Measurements from ENCODE around the gene GRAMD2A.

GRAMD2A gene

DNA sequence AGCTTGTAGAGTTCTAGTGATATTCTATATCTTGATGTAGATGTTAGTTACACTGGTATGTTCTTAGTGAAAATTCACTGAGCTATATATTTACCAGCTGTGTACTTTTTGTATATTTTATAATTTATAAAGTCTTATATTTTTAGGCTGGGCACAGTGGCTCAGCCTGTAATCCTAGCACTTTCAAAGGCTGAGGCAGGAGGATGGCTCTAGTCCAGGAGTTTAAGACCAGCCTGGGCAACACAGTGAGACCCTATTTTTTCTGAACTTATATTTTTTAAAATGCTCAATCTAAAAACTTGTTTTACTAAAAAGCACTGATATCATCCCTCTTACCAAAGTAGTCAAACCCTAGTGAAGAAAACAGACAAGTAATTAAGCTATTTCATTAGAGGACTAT lies 84.8 kb downstream of the GRAMD2A start:
- no peak overlapping the region for H3K4me3 ChIP-seq (ENCODE audit: low read depth, low read length)
- TF ChIP-seq, protein P1, sequence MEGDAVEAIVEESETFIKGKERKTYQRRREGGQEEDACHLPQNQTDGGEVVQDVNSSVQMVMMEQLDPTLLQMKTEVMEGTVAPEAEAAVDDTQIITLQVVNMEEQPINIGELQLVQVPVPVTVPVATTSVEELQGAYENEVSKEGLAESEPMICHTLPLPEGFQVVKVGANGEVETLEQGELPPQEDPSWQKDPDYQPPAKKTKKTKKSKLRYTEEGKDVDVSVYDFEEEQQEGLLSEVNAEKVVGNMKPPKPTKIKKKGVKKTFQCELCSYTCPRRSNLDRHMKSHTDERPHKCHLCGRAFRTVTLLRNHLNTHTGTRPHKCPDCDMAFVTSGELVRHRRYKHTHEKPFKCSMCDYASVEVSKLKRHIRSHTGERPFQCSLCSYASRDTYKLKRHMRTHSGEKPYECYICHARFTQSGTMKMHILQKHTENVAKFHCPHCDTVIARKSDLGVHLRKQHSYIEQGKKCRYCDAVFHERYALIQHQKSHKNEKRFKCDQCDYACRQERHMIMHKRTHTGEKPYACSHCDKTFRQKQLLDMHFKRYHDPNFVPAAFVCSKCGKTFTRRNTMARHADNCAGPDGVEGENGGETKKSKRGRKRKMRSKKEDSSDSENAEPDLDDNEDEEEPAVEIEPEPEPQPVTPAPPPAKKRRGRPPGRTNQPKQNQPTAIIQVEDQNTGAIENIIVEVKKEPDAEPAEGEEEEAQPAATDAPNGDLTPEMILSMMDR (IDR thresholded peaks at IDR 0.05; ENCODE audit: low read depth, low read length): no peak
- H3K9me3 ChIP-seq (ENCODE audit: severe bottlenecking): no peaks in the 10 kb centered on the region
- H3K27me3 ChIP-seq (ENCODE audit: insufficient read depth, low read depth, severe bottlenecking): no peaks in the 10 kb centered on the region
- DNase-seq: no peak
- H3K36me3 ChIP-seq: peaks cover 2% of the 10 kb centered on the region; the same call in 1 of the 2 replicates
- no peak overlapping the region for H3K27ac ChIP-seq

DNA sequence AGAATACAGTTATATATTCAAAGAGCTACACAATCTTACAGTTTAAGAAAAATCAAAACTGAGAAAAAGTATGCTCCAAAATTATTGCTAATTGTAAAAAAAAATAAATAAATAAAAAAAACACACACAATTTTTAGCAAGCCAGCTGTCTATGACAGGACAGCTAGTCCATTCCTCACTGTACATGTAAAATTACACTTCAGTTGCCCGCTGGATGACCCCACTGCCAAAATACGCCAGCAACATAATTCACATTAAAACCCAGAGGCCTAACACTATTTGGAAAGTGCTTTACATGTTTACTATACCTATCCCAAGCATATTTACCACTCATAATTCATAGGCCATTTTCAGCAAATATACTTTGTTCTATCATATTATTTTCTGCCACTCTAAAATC lies 85.5 kb downstream of the GRAMD2A start:
- DNase-seq: no peak
- Histone ChIP-seq H3K9me3 (ENCODE audit: severe bottlenecking) (no peaks in the 10 kb centered on the region), H3K36me3 (no peaks in the 10 kb centered on the region; the same call in 1 of the 2 replicates), H3K27ac (no peak overlapping the region), H3K27me3 (ENCODE audit: insufficient read depth, low read depth, severe bottlenecking) (no peaks in the 10 kb centered on the region), H3K4me3 (ENCODE audit: low read depth, low read length) (no peak overlapping the region)
- TF ChIP-seq, protein P1 (IDR thresholded peaks at IDR 0.05; ENCODE audit: low read depth, low read length): no peak

DNA sequence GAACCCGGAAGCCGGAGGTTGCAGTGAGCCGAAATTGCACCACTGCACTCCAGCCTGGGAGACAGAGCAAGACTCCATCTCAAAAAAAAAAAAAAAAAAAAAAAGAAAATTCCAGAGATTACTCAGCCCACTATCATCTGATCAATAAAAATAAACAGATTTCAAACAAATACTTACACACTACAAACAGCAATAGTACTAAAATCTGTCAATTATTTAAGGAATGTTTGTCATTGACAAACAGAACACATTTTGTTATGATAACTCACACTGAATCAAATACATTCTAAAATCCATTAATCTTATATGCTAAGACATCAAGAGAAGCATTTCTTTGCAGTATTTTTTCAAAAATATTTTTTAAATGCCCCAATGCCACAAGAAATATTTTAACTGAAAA lies 87.2 kb downstream of the GRAMD2A start:
- DNase-seq: no peak
- Histone ChIP-seq H3K27ac (no peak overlapping the region), H3K27me3 (ENCODE audit: insufficient read depth, low read depth, severe bottlenecking) (no peaks in the 10 kb centered on the region), H3K36me3 (no peaks in the 10 kb centered on the region; the same call in 1 of the 2 replicates), H3K9me3 (ENCODE audit: severe bottlenecking) (no peaks in the 10 kb centered on the region), H3K4me3 (ENCODE audit: low read depth, low read length) (no peak overlapping the region)
- TF ChIP-seq, protein P1 (IDR thresholded peaks at IDR 0.05; ENCODE audit: low read depth, low read length): no peak

All from WERI-Rb-1 (cell line).